ENCODE results near the gene ACTL10. TPM values are rescaled to one million over a fixed set of nuclear protein-coding genes. Genes with fewer than 3 reads are reported as not detected.
"Not testable (repeated sequence)": the region's sequence is repeated elsewhere in the genome, so short reads cannot be mapped to it uniquely, and the experiment has no call there.

ACTL10 gene
- polyA plus RNA-seq, 3 donors from 2014 or later: 3.4 to 7.0 (median 3.9) TPM

GRCh38 chr20:33693741-33694638 lies 27.2 kb downstream of the ACTL10 start:
- no peak overlapping the region for H3K27ac Mint-ChIP-seq
- H3K36me3 Mint-ChIP-seq: peaks cover 0 to 3% (median 0%) of the 10 kb centered on the region in 3 donors
- H3K4me3 Mint-ChIP-seq: no peak overlapping the region
- peaks cover 0 to 1% (median 0%) of the 10 kb centered on the region in 3 donors for H3K27me3 Mint-ChIP-seq (ENCODE audit: low read depth in 3 of 3)
- no peak for DNase-seq
- no peaks in the 10 kb centered on the region for H3K9me3 Mint-ChIP-seq
- H3K4me1 Mint-ChIP-seq: peaks cover 15 to 18% of the 10 kb centered on the region in 2 donors

- Mint-ChIP-seq H3K27ac (no peak overlapping the region), H3K36me3 (peaks cover 0 to 3% (median 0%) of the 10 kb centered on the region in 3 donors), H3K4me3 (no peak overlapping the region), H3K4me1 (peaks cover 9 to 11% of the 10 kb centered on the region in 2 donors), H3K27me3 (ENCODE audit: low read depth in 3 of 3) (peaks cover 0 to 1% (median 0%) of the 10 kb centered on the region in 3 donors), H3K9me3 (no peaks in the 10 kb centered on the region)
- DNase-seq: no peak
Observed at GRCh38 chr20:33694639-33695012, 27.9 kb downstream of the ACTL10 start.

- Mint-ChIP-seq H3K27me3 (ENCODE audit: low read depth in 3 of 3) (peaks cover 0 to 1% (median 0%) of the 10 kb centered on the region in 3 donors), H3K4me3 (no peak overlapping the region), H3K4me1 (peaks cover 0 to 1% of the 10 kb centered on the region in 2 donors), H3K27ac (no peak overlapping the region), H3K9me3 (no peaks in the 10 kb centered on the region), H3K36me3 (peaks cover 0 to 3% (median 0%) of the 10 kb centered on the region in 3 donors)
- no peak for DNase-seq
Observed at GRCh38 chr20:33696448-33696847, 29.7 kb downstream of the ACTL10 start.

GRCh38 chr20:33697129-33697528 lies 30.4 kb downstream of the ACTL10 start:
- Mint-ChIP-seq H3K4me1 (no peaks in the 10 kb centered on the region), H3K27me3 (ENCODE audit: low read depth in 3 of 3) (peaks cover 0 to 1% (median 0%) of the 10 kb centered on the region in 3 donors), H3K9me3 (no peaks in the 10 kb centered on the region)

GRCh38 chr20:33698966-33699365 lies 32.2 kb downstream of the ACTL10 start:
- DNase-seq; H3K27ac Mint-ChIP-seq; H3K4me3 Mint-ChIP-seq; H3K36me3 Mint-ChIP-seq; H3K9me3 Mint-ChIP-seq; H3K4me1 Mint-ChIP-seq; H3K27me3 Mint-ChIP-seq (ENCODE audit: low read depth in 3 of 3): not testable (repeated sequence)

More at GRCh38 chr20:33697129-33697528, 30.4 kb downstream of the ACTL10 start:
- DNase-seq: no peak
- peaks cover 0 to 3% (median 0%) of the 10 kb centered on the region in 3 donors for H3K36me3 Mint-ChIP-seq
- no peak overlapping the region for H3K4me3 Mint-ChIP-seq
- H3K27ac Mint-ChIP-seq: peak overlapping the region in 2 of 6 donors; percentile 12 to 13

- H3K27me3 Mint-ChIP-seq (ENCODE audit: low read depth in 3 of 3); H3K9me3 Mint-ChIP-seq; H3K36me3 Mint-ChIP-seq; H3K27ac Mint-ChIP-seq; H3K4me3 Mint-ChIP-seq; H3K4me1 Mint-ChIP-seq; DNase-seq: not testable (repeated sequence)
Observed at GRCh38 chr20:33700696-33701441, 34.1 kb downstream of the ACTL10 start.

- Mint-ChIP-seq H3K36me3 (peaks cover 0 to 3% (median 0%) of the 10 kb centered on the region in 3 donors), H3K4me3 (no peak overlapping the region), H3K27ac (no peak overlapping the region), H3K9me3 (no peaks in the 10 kb centered on the region), H3K4me1 (no peaks in the 10 kb centered on the region), H3K27me3 (ENCODE audit: low read depth in 3 of 3) (no peaks in the 10 kb centered on the region)
- DNase-seq: no peak
Observed at GRCh38 chr20:33701629-33702450, 35.1 kb downstream of the ACTL10 start.

- Mint-ChIP-seq H3K27me3 (ENCODE audit: low read depth in 3 of 3) (no peaks in the 10 kb centered on the region), H3K4me1 (no peaks in the 10 kb centered on the region), H3K9me3 (no peaks in the 10 kb centered on the region), H3K27ac (peak overlapping the region in 1 of 6 donors; percentile 23), H3K4me3 (no peak overlapping the region), H3K36me3 (peaks cover 0 to 5% (median 4%) of the 10 kb centered on the region in 3 donors)
- no peak for DNase-seq
Observed at GRCh38 chr20:33702861-33703260, 36.1 kb downstream of the ACTL10 start.

- Mint-ChIP-seq H3K9me3 (no peaks in the 10 kb centered on the region), H3K4me3 (no peak overlapping the region), H3K36me3 (peaks cover 0 to 5% (median 4%) of the 10 kb centered on the region in 3 donors), H3K27ac (no peak overlapping the region), H3K4me1 (no peaks in the 10 kb centered on the region), H3K27me3 (ENCODE audit: low read depth in 3 of 3) (no peaks in the 10 kb centered on the region)
- DNase-seq: no peak
Observed at GRCh38 chr20:33703498-33704137, 36.9 kb downstream of the ACTL10 start.

GRCh38 chr20:33704197-33704924 lies 37.6 kb downstream of the ACTL10 start:
- Mint-ChIP-seq H3K27me3 (ENCODE audit: low read depth in 3 of 3) (no peaks in the 10 kb centered on the region), H3K27ac (no peak overlapping the region), H3K9me3 (no peaks in the 10 kb centered on the region), H3K36me3 (peaks cover 0 to 7% (median 5%) of the 10 kb centered on the region in 3 donors), H3K4me3 (no peak overlapping the region), H3K4me1 (no peaks in the 10 kb centered on the region)
- DNase-seq: no peak

- H3K9me3 Mint-ChIP-seq: no peaks in the 10 kb centered on the region
- no peak overlapping the region for H3K4me3 Mint-ChIP-seq
- H3K27ac Mint-ChIP-seq: no peak overlapping the region
- peaks cover 14 to 21% (median 20%) of the 10 kb centered on the region in 3 donors for H3K36me3 Mint-ChIP-seq
- no peak for DNase-seq
- H3K27me3 Mint-ChIP-seq (ENCODE audit: low read depth in 3 of 3): peaks cover 0 to 1% (median 0%) of the 10 kb centered on the region in 3 donors
- H3K4me1 Mint-ChIP-seq: no peaks in the 10 kb centered on the region
Observed at GRCh38 chr20:33707668-33708067, 40.9 kb downstream of the ACTL10 start.

- Mint-ChIP-seq H3K4me3 (no peak overlapping the region), H3K27me3 (ENCODE audit: low read depth in 3 of 3) (peaks cover 0 to 2% (median 1%) of the 10 kb centered on the region in 3 donors), H3K27ac (no peak overlapping the region), H3K4me1 (no peaks in the 10 kb centered on the region), H3K36me3 (peaks cover 24 to 33% (median 33%) of the 10 kb centered on the region in 3 donors), H3K9me3 (no peaks in the 10 kb centered on the region)
- no peak for DNase-seq
Observed at GRCh38 chr20:33709398-33709797, 42.7 kb downstream of the ACTL10 start.
